Measurements from ENCODE around the gene GABARAP.

DNA sequence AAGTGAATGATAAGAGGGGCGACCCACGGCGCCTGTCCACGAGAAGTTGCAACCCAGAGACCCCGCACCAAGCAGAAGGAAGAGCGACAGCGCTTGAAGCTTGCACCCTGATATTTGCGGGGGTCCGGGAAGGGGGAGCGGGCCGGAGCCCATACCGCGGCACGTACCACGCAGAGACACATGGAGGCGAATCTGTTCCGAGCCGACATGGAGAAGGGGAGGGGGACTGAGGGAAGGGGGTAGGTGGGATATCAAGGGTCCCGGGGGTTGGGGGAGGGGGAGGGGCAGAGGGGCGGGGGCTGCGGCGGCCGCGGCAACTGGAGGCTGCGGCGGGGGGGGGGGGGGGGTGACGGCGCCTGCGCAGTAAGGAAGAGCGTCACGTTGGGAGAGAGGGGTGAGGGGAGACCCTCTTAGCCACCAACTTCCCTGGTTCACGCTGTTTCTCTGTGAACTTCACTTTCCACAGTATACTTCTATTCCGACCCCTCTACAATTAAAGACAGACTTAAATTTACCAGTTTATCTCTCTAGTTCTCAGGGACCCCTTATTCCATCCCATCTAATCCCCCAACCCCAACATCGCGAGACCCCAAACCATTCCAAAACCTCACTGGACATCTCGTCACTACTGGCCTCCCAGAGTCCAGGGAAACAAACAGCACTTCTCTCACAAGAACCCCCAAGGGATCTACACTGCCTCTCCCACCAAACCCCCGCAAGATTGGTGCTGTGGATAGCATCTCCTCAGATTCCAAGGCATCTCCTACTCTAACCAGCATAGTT, 30.6 kb downstream of the GABARAP start:
- no peak for TF ChIP-seq CTCF (conservative IDR thresholded peaks at IDR 0.05)
- TF ChIP-seq ZFX (IDR thresholded peaks at IDR 0.05) = no peak
